H9 (cell line): ENCODE measurements around the gene SLC27A6. TPM values are rescaled to one million over a fixed set of nuclear protein-coding genes. Genes with fewer than 3 reads are reported as not detected.

ENCODE experiments used
- DNase-seq: peaks from one replicate; pipeline ENCODE4 v3.0.0-alpha.2; 2017
- H2AFZ ChIP-seq: one replicate; pipeline ENCODE4 v1.6.1; 2013; ENCODE audit warnings: mild to moderate bottlenecking, low read length, control low read depth, moderate library complexity
- H2AK5ac ChIP-seq: 2 replicates; pipeline ENCODE4 v1.6.1; 2013; ENCODE audit warnings: low read length, control low read depth, mixed read lengths; ENCODE audit not compliant: insufficient read length
- H2BK120ac ChIP-seq: one replicate; pipeline ENCODE4 v1.6.1; 2013; ENCODE audit warnings: low read depth, mild to moderate bottlenecking, low read length, control low read depth, inconsistent platforms; ENCODE audit not compliant: poor library complexity, severe bottlenecking
- H2BK12ac ChIP-seq: 2 replicates; pipeline ENCODE4 v1.6.1; 2013; ENCODE audit warnings: low read length, control low read depth, mixed read lengths, low read depth; ENCODE audit not compliant: insufficient read length
- H2BK15ac ChIP-seq: 2 replicates; pipeline ENCODE4 v1.6.1; 2013; ENCODE audit warnings: low read depth, low read length, control low read depth
- H2BK20ac ChIP-seq: one replicate; pipeline ENCODE4 v1.6.1; 2013; ENCODE audit warnings: low read depth, mild to moderate bottlenecking, low read length, control low read depth, inconsistent platforms; ENCODE audit not compliant: poor library complexity, severe bottlenecking
- H2BK5ac ChIP-seq: 2 replicates; pipeline ENCODE4 v1.6.1; 2013; ENCODE audit warnings: low read length, control low read depth, mixed read lengths; ENCODE audit not compliant: insufficient read length
- H3K14ac ChIP-seq: 2 replicates; pipeline ENCODE4 v1.6.1; 2013; ENCODE audit warnings: low read length, control low read depth; ENCODE audit not compliant: insufficient read depth
- H3K18ac ChIP-seq: 2 replicates; pipeline ENCODE4 v1.6.1; 2013; ENCODE audit warnings: low read depth, mild to moderate bottlenecking, mixed read lengths, low read length, control low read depth; ENCODE audit not compliant: insufficient read length
- H3K23ac ChIP-seq: 2 replicates; pipeline ENCODE4 v1.6.1; 2013; ENCODE audit warnings: low read length, control low read depth, mixed read lengths, low read depth; ENCODE audit not compliant: insufficient read length
- H3K23me2 ChIP-seq: 2 replicates; pipeline ENCODE4 v1.6.1; 2013; ENCODE audit warnings: low read depth, mild to moderate bottlenecking, mixed read lengths, low read length, control low read depth; ENCODE audit not compliant: insufficient read length, poor library complexity, severe bottlenecking
- H3K27ac ChIP-seq: 2 replicates; pipeline ENCODE4 v1.5.1; 2013; ENCODE audit warnings: low read length, control low read depth, mixed read lengths, low read depth; ENCODE audit not compliant: insufficient read length
- H3K27me3 ChIP-seq: 2 replicates; pipeline ENCODE4 v1.6.1; 2013; ENCODE audit warnings: low read length, control low read depth, inconsistent platforms; ENCODE audit not compliant: insufficient read depth
- H3K4ac ChIP-seq: 2 replicates; pipeline ENCODE4 v1.6.1; 2013; ENCODE audit warnings: low read depth, mild to moderate bottlenecking, control low read depth, inconsistent platforms, low read length, moderate library complexity
- H3K4me1 ChIP-seq: 2 replicates; pipeline ENCODE4 v1.6.1; 2013; ENCODE audit warnings: low read length, control low read depth, inconsistent platforms; ENCODE audit not compliant: insufficient read depth
- H3K4me2 ChIP-seq: 2 replicates; pipeline ENCODE4 v1.6.1; 2013; ENCODE audit warnings: low read length, control low read depth, mixed read lengths; ENCODE audit not compliant: insufficient read length, insufficient read depth
- H3K56ac ChIP-seq: 2 replicates; pipeline ENCODE4 v1.6.1; 2013; ENCODE audit warnings: low read depth, mild to moderate bottlenecking, mixed read lengths, low read length, control low read depth; ENCODE audit not compliant: insufficient read length
- H3K79me1 ChIP-seq: 2 replicates; pipeline ENCODE4 v1.6.1; 2013; ENCODE audit warnings: low read depth, mild to moderate bottlenecking, moderate library complexity, low read length, control low read depth, inconsistent platforms; ENCODE audit not compliant: insufficient read depth, poor library complexity, severe bottlenecking
- H3K79me2 ChIP-seq: 2 replicates; pipeline ENCODE4 v1.6.1; 2013; ENCODE audit warnings: low read length, control low read depth, inconsistent platforms; ENCODE audit not compliant: insufficient read depth
- H3K9ac ChIP-seq: 2 replicates; pipeline ENCODE4 v1.6.1; 2013; ENCODE audit warnings: low read length, control low read depth, mixed read lengths; ENCODE audit not compliant: insufficient read length; ENCODE audit errors: extremely low read depth
- H3K9me3 ChIP-seq: one replicate; pipeline ENCODE4 v1.6.1; 2013; ENCODE audit warnings: low read depth, low read length, inconsistent platforms; ENCODE audit not compliant: control insufficient read depth
- H3T11ph ChIP-seq: one replicate; pipeline ENCODE4 v1.6.1; 2013; ENCODE audit warnings: mild to moderate bottlenecking, low read length, control low read depth, inconsistent platforms
- H4K20me1 ChIP-seq: one replicate; pipeline ENCODE4 v1.6.1; 2013; ENCODE audit not compliant: control insufficient read depth, insufficient read length, insufficient read depth
- H4K5ac ChIP-seq: 2 replicates; pipeline ENCODE4 v1.6.1; 2013; ENCODE audit warnings: low read depth, mild to moderate bottlenecking, mixed read lengths, low read length, control low read depth; ENCODE audit not compliant: insufficient read length
- H4K8ac ChIP-seq: replicated peaks from 2 replicates; pipeline ENCODE4 v1.6.1; 2013; ENCODE audit warnings: low read length, control low read depth, mixed read lengths, low read depth; ENCODE audit not compliant: insufficient read length
- H4K91ac ChIP-seq: 2 replicates; pipeline ENCODE4 v1.6.1; 2013; ENCODE audit warnings: low read depth, mild to moderate bottlenecking, moderate library complexity, mixed read lengths, low read length, control low read depth; ENCODE audit not compliant: insufficient read length
- H3K27ac Mint-ChIP-seq, 3 experiments: 2 replicates in 2 of 3; 3 replicates in 1 of 3; pipeline ENCODE4 v1.8.0; 2020 to 2021; ENCODE audit warnings: mixed read lengths in 3 of 3, mild to moderate bottlenecking in 1 of 3, moderate library complexity in 1 of 3
- H3K27me3 Mint-ChIP-seq: 2 replicates; pipeline ENCODE4 v1.8.0; 2021; ENCODE audit warnings: low read depth, mild to moderate bottlenecking, moderate library complexity, mixed read lengths
- H3K36me3 Mint-ChIP-seq, 3 experiments: 2 replicates in 2 of 3; 3 replicates in 1 of 3; pipeline ENCODE4 v1.8.0; 2020 to 2021; ENCODE audit warnings: low read depth in 3 of 3, mixed read lengths in 3 of 3; ENCODE audit not compliant: insufficient read depth in 1 of 3
- H3K4me1 Mint-ChIP-seq, 2 experiments: 2 replicates each; pipeline ENCODE4 v1.8.0; 2020; ENCODE audit warnings: mixed read lengths in 2 of 2
- H3K4me3 Mint-ChIP-seq, 2 experiments: 2 replicates in 1 of 2; 3 replicates in 1 of 2; pipeline ENCODE4 v1.8.0; 2020 to 2021; ENCODE audit warnings: mild to moderate bottlenecking in 2 of 2, mixed read lengths in 2 of 2, moderate library complexity in 1 of 2
- H3K9me3 Mint-ChIP-seq, 2 experiments: 2 replicates in 1 of 2; 3 replicates in 1 of 2; pipeline ENCODE4 v1.8.0; 2020; ENCODE audit warnings: mild to moderate bottlenecking in 2 of 2, mixed read lengths in 2 of 2, moderate library complexity in 1 of 2
- WGBS: extraction: QIAGEN DNeasy Blood & Tissue Kit; methylation state at CpG from one replicate; pipeline ENCODE4 v1.1.7; 2013; ENCODE audit warnings: missing lambda C conversion rate, low lambda C conversion rate, mixed read lengths; ENCODE audit not compliant: insufficient read length; ENCODE audit errors: extremely low coverage; 5-methylcytosine and 5-hydroxymethylcytosine counted together
- total RNA-seq: library from RNA; stranded (reverse); gene quantifications from 2 replicates; pipeline ENCODE4 v1.2.1, GENCODE V29; 2021
- TF ChIP-seq, protein P1 (sequence below): fragments of 200-600 bp; sonication (generic); conservative IDR thresholded peaks from 3 replicates; pipeline ENCODE4 v1.8.0; 2021; ENCODE audit warnings: antibody characterized with exemption, mild to moderate bottlenecking

Gene SLC27A6
- total RNA-seq, 1 experiment from 2014 or later, result 3.0 TPM

DNA sequence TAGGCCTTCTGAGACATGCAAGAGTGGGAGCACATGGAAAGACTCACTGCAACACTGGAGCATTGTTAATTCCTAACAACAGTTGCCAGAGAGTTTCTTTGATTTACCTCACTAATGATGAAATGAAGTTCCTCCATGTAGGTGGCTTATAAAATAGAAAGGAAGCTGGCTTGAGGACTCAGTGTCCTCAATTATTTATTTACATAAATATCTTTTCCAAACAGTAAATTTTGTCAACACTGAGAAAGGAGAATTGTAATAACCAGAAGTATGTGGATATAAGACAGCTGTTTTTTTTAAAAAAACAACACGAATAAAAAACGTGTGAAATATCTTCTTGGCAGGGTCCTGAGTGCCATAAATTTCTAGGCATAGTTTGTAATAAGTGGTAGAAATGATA lies 9.1 kb upstream of the SLC27A6 start:
- no peaks in the 10 kb centered on the region for H3K4me1 ChIP-seq
- no peak overlapping the region for H3K18ac ChIP-seq
- no peak overlapping the region for H3K4ac ChIP-seq
- no peaks in the 10 kb centered on the region for H4K20me1 ChIP-seq
- DNase-seq, result no peak
- no peaks in the 10 kb centered on the region for H3K36me3 Mint-ChIP-seq
- H3K27me3 ChIP-seq, result no peaks in the 10 kb centered on the region
- no peak overlapping the region for H2BK15ac ChIP-seq
- H4K5ac ChIP-seq, result no peak overlapping the region
- H3T11ph ChIP-seq, result no peak overlapping the region
- H3K27ac Mint-ChIP-seq, result no peak overlapping the region
- H2BK5ac ChIP-seq, result no peak overlapping the region
- no CpG with 5 or more reads among the region's 2 CpGs for WGBS
- no peak overlapping the region for H3K23ac ChIP-seq
- no peak overlapping the region for H3K9ac ChIP-seq
- no peak overlapping the region for H2BK12ac ChIP-seq
- H2AK5ac ChIP-seq, result no peak overlapping the region
- peaks cover 21% of the 10 kb centered on the region for H3K27me3 Mint-ChIP-seq
- H3K9me3 Mint-ChIP-seq, result peaks cover 7 to 8% of the 10 kb centered on the region in 2 experiments; a peak in 3 of 5 replicates
- no peak overlapping the region for H3K4me3 Mint-ChIP-seq
- no peaks in the 10 kb centered on the region for H3K9me3 ChIP-seq
- H2BK20ac ChIP-seq, result no peak overlapping the region
- TF ChIP-seq, protein P1, sequence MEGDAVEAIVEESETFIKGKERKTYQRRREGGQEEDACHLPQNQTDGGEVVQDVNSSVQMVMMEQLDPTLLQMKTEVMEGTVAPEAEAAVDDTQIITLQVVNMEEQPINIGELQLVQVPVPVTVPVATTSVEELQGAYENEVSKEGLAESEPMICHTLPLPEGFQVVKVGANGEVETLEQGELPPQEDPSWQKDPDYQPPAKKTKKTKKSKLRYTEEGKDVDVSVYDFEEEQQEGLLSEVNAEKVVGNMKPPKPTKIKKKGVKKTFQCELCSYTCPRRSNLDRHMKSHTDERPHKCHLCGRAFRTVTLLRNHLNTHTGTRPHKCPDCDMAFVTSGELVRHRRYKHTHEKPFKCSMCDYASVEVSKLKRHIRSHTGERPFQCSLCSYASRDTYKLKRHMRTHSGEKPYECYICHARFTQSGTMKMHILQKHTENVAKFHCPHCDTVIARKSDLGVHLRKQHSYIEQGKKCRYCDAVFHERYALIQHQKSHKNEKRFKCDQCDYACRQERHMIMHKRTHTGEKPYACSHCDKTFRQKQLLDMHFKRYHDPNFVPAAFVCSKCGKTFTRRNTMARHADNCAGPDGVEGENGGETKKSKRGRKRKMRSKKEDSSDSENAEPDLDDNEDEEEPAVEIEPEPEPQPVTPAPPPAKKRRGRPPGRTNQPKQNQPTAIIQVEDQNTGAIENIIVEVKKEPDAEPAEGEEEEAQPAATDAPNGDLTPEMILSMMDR, result no peak
- H3K27ac ChIP-seq, result no peak overlapping the region
- H3K79me1 ChIP-seq, result no peaks in the 10 kb centered on the region
- no peaks in the 10 kb centered on the region for H3K23me2 ChIP-seq
- H2BK120ac ChIP-seq, result no peak overlapping the region
- no peak overlapping the region for H3K56ac ChIP-seq
- H3K4me1 Mint-ChIP-seq, result no peaks in the 10 kb centered on the region
- H3K4me2 ChIP-seq, result no peak overlapping the region
- H4K91ac ChIP-seq, result no peak overlapping the region
- no peaks in the 10 kb centered on the region for H3K79me2 ChIP-seq
- no peak overlapping the region for H3K14ac ChIP-seq
- no peak overlapping the region for H4K8ac ChIP-seq
- H2AFZ ChIP-seq, result no peak overlapping the region
